ENCODE data around the gene MYO15A. TPM values are rescaled to one million over a fixed set of nuclear protein-coding genes. Genes with fewer than 3 reads are reported as not detected.

MYO15A gene
- 0.70 TPM for total RNA-seq
- long read RNA-seq, partial matches to known transcripts = 1 of 2 reads
- long read RNA-seq, other reads (novel, unspliced or antisense) = 1 of 2 reads

DNA sequence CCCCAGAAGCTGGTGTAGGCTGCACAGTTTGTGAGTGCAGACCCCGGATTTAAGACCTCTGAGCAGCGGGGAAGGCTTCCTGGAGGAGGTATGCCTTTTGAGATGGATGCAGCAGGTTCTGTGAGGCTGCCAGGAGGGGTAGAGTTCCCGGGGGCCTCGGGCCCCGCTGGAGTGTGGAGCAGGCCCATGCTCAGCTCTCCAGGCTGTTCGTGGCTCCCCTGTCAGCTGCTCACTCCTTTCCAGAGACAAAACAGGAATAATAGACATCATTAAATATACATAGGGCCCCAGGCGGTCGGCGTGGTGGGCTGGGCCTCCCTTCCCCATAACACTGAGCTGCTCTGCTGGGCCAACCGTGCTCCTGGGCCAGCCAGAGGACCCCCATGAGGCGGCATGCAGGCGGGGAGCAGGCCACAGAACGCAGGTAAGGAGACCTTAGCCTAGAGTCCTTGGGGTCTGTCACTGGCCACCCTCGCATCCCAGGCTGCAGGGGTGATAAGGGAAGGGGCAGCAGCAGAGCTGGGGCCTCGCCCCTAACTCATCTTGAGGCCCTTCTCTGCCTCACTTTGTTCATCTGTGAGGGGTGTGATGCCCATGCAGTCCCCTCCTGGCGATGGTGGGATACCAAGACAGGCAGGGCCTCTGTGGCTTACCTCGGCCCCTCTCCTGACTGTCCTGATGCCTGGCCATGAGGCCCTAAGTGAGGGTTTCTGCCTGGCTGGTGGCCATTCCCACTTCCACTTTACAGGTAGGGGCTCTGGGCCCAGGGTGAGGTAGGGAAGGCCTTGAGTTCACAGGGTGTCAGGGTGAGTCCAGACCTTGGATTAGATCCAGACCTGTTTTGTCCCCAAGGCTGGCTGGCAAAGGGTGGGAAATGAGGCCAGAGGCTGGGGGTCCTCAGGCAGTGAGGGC lies at the start of gene MYO15A:
Gene MYO15A (plus strand): TSS at position 356 of the 912 bp plus-strand sequence. CDS start 10,045 bp downstream, outside the sequence.
- DNase-seq (ENCODE audit: low spot score) = no peak
- intact Hi-C loops (cut with DNase I) = no loop called here

- DNase-seq (ENCODE audit: low spot score) = no peak
- intact Hi-C loops (cut with DNase I) = no loop called here
These were observed 49.3 kb upstream of the MYO15A start for GRCh38 chr17:18059283-18059682.

- no peak for DNase-seq (ENCODE audit: low spot score)
- intact Hi-C loops (cut with DNase I) = no loop called here
These were observed 44.5 kb upstream of the MYO15A start for GRCh38 chr17:18064053-18064452.

DNA sequence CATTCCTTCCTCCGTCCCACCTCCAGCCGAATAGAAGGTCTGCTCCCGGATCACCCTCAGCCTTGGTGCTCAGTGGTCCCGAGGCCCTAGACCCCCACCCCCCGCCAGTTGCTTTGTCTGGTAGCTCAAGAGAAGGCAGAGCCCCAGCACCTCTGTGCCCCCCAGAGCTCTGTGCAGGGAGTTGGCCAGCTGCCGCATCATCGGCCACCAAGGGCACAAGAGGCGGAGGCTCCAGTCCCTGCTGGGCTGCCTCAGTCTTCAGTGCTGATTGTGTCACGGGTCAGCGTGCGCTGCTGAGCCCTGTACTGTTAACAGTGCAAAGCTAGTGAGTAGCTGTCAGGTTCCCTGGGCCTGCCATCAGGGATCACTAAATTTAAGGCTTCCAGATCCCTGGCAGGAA lies 43.0 kb upstream of the MYO15A start:
- intact Hi-C loops (cut with DNase I) = no loop called here
- no peak for DNase-seq (ENCODE audit: low spot score)

DNA sequence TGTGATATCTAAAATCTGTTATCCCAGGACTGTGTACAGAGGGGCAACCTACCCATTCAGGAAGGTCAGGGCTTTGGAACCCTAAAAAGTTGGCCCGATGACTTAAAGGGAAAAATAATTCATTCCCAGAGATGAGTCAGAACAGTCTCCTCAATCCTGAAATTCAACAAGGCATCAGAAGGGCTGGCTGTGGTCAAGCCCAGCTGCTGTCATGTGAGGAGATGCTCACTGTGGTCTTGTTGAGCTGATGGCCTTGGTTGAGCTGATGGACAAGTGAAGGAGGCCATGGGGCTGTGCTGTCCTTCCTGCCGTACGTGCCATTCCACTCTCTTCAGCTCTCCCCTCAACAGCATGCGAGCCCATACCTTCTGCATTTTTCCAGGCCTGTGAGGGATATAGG lies 41.7 kb upstream of the MYO15A start:
- DNase-seq (ENCODE audit: low spot score) = no peak
- intact Hi-C loops (cut with DNase I) = no loop called here

DNA sequence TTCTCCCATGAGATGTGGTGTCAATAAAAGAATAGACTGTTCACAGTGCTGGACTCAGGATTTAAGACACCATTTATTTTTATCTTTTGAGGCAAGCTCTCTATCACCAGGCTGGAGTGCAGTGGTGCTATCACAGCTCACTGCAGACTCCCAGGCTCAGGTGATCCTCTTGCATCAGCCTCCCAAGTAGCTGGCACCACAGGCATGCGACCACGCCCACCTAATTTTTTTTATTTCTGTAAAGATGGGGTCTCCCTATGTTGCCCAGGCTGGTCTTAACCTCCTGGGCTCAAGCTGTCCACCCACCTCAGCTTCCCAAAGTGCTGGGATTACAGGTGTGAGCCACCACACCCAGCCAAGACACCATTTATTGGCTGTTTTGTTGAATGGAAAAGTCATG lies 39.5 kb upstream of the MYO15A start:
- DNase-seq (ENCODE audit: low spot score) = no peak
- intact Hi-C loops (cut with DNase I) = no loop called here

DNA sequence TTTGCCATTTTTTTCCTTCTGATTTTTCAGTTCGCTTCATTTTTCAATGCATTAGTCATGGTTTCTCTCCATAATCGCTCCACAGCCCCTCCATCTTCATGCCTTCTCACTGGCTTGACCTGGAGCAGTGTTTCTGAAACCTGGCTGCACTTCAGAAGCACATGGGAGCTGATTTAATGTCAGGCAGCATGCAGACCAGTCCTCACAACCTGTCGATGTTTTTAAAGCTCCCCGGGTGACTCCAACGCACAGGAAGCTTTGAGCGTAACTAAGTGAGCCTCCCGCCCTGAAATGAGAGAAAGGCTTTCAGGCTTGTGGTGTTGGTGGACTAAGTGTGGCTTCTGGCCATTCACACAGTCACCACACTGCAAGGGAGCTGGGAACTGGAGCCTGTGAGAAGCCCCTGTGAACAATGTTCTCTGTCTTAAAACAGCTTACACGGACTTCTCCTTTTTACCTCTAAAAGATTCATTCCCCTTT lies 37.7 kb upstream of the MYO15A start:
- intact Hi-C loops (cut with DNase I) = no loop called here
- DNase-seq (ENCODE audit: low spot score) = no peak

DNA sequence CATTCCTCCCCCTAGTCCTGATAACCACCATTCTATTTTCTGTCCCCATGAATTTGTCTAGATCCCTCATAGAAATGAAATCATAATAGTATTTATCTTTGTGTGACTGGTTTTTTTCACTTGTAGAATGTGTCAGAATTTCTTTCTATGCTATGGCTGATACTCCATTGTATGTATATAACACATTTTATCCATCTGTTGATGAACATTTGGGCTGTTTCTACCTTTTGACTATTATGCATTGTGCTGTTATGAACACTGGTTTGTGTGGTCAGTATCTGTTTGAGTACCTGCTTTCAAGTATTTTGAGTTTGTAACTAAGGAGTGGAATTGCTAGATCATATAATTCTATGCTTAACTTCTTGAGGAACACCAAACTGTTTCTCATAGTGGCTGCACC lies 36.8 kb upstream of the MYO15A start:
- DNase-seq (ENCODE audit: low spot score) = no peak
- intact Hi-C loops (cut with DNase I) = no loop called here

DNA sequence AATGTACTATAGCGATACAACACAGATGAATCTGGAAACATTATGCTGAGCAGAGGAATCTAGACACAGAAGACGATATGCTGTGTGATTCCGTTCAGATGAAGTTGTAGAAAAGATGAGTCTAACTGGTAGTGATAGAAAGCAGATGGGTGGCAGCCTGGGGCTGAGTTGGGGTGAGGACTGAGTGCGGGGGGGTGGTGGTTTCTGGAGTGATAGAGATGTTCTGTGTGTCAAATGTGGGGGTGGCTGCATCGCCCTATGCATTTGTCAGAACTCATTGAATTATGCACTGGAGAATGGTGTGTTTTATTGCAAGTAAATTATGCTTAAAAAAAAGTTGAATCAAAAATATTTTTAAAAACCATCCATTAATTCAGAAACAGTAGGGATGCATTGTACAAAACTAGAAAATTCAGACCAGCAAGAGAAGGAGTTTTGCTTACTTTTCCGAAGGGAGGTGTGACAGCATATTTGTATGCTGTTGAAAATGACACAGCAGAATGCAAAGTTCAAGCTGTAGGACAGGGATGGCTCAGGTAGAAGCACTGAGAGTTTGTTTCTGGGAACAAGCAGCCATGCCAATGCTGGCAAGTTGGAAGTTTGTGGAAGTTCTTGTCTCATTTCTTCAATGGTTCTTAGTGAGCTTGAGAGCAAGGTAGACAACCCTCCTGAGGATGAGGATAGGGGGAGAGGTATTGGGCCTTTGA lies 33.8 kb upstream of the MYO15A start:
- intact Hi-C loops (cut with DNase I) = no loop called here
- no peak for DNase-seq (ENCODE audit: low spot score)

DNA sequence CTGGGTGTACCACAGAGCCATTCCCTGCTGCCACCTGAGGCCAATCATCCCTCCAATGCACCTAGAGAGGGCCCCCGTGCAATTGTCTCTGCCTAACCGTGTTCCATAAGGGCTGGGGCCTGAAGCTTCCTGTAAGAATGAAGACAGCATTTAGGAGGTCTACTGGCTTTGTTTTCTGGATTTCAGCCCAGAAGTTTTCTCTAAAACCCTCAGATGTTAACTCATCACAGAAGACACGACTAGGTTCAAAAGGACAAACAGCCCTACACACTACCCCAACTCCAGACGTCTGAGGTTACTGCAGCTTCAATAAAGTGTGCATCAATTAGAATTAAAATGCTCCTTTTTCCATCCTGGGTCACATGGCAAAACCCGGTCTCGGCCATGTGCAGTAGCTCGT lies 31.6 kb upstream of the MYO15A start:
- no peak for DNase-seq (ENCODE audit: low spot score)
- intact Hi-C loops (cut with DNase I) = no loop called here

GRCh38 chr17:18079543-18079942 lies 29.0 kb upstream of the MYO15A start:
- intact Hi-C loops (cut with DNase I) = no loop called here
- no peak for DNase-seq (ENCODE audit: low spot score)

GRCh38 chr17:18084256-18084655 lies 24.3 kb upstream of the MYO15A start:
- DNase-seq (ENCODE audit: low spot score) = no peak
- intact Hi-C loops (cut with DNase I) = no loop called here

GRCh38 chr17:18087610-18088491 lies 20.7 kb upstream of the MYO15A start, which contains the start of gene DRG2:
Gene DRG2, plus strand, starts transcription at chr17:18087948. Its CDS starts 76 bp downstream, at chr17:18088024.
- DNase-seq (ENCODE audit: low spot score) = peak; percentile 93
- intact Hi-C loops (cut with DNase I) = no loop called here

DNA sequence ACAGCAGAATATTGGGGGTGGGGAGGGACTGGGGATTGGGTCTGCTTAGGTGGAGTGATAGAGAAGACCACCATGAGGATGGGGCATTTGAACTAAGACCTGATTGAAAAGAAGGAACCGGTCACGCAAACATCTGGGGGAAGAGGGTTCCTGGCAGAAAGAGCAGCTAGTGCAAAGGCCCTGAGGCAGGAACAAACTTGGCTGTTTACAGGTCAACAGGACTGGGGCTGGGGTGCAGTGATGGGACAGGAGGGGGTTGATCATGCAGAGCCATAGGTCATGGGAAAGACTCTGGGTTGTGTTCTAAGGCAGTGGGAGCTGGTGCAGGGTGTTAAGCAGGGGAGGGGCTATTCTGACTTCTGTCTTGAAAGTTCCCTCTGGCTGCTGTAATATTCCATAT lies 18.9 kb upstream of the MYO15A start:
- intact Hi-C loops (cut with DNase I) = no loop called here
- no peak for DNase-seq (ENCODE audit: low spot score)

GRCh38 chr17:18093616-18094408 lies 14.7 kb upstream of the MYO15A start:
- no peak for DNase-seq (ENCODE audit: low spot score)
- intact Hi-C loops (cut with DNase I) = no loop called here

- DNase-seq (ENCODE audit: low spot score) = no peak
- intact Hi-C loops (cut with DNase I) = no loop called here
These were observed 14.1 kb upstream of the MYO15A start for GRCh38 chr17:18094409-18094807.

DNA sequence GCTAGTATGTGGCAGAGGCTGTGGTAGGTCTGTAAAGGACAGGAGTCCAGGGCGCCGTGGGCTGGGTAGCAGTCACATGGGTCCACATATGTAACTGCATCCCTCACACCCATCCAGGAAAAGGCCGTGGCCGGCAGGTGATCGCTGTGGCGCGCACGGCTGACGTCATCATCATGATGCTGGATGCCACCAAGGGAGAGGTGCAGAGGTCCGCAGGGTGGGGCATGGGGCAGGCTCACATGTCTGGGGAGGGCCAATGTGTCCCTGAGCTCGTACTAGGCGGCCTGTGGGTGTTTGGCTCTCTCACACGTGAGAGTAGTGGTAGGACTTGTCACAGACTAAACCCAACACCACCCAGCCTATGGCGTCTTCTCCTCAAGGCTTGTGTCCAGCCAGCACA lies 9.0 kb upstream of the MYO15A start:
- no peak for DNase-seq (ENCODE audit: low spot score)

GRCh38 chr17:18100616-18101015 lies 7.9 kb upstream of the MYO15A start:
- intact Hi-C loops (cut with DNase I) = no loop called here
- no peak for DNase-seq (ENCODE audit: low spot score)

More for the DNA sequence above, 9.0 kb upstream of the MYO15A start:
- intact Hi-C loops (cut with DNase I) = no loop called here

DNA sequence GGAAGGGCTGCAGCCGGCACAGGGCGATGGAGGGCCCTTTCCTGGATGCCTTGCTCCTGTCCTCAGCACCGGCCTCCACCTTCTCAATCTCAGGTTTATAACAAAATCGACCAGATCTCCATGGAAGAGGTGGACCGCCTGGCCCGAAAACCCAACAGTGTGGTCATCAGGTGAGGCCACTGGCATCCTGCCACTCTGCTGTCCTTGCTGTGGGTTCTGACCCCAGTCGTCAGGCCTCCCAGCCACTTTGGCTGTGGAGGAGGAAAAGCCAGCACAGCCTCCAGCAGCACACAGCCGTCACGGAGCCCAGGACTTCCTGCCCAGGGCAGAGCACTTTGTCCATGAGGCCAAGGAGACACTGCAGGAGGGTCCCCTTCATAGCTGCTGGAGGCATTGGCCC lies 6.7 kb upstream of the MYO15A start:
- no peak for DNase-seq (ENCODE audit: low spot score)

More for the DNA sequence above, 6.7 kb upstream of the MYO15A start:
- intact Hi-C loops (cut with DNase I) = no loop called here

All from cardiac septum (tissue), 1 donor.